C4-2B (cell line): Measurements from ENCODE around the gene GRK5.

Source experiments
- H3K27ac ChIP-seq: fragments of 450-650 bp; 2 replicates; pipeline ENCODE4 v1.5.1; 2017
- ZFX ChIP-seq: fragments of 450-650 bp; IDR thresholded peaks from 2 replicates; pipeline ENCODE4 v1.6.1; 2017
- TF ChIP-seq, protein P1 (sequence below): fragments of 450-650 bp; conservative IDR thresholded peaks from 2 replicates; pipeline ENCODE4 v1.5.1; 2017; ENCODE audit warnings: mild to moderate bottlenecking

Gene GRK5

DNA sequence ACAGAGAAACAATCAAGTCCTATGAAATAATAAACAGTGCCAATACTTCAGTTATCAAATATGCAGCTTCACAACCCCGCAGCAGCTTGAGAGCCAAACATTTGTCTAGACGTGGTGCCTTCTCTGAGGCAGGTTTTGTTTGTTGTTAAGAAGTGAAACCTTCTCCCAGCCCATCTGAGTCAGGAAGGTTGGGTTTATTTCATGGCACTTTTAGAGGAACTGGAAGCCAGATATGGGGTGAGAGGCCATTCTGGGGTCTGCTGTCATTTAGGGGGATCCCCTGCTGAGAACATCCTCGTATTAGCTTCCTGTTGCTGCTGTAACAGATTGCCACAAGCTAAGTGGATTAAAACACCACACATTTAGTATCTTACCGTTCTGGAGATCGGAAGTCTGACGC, 113.6 kb downstream of the GRK5 start:
- no peak for TF ChIP-seq ZFX
- TF ChIP-seq, protein P1, sequence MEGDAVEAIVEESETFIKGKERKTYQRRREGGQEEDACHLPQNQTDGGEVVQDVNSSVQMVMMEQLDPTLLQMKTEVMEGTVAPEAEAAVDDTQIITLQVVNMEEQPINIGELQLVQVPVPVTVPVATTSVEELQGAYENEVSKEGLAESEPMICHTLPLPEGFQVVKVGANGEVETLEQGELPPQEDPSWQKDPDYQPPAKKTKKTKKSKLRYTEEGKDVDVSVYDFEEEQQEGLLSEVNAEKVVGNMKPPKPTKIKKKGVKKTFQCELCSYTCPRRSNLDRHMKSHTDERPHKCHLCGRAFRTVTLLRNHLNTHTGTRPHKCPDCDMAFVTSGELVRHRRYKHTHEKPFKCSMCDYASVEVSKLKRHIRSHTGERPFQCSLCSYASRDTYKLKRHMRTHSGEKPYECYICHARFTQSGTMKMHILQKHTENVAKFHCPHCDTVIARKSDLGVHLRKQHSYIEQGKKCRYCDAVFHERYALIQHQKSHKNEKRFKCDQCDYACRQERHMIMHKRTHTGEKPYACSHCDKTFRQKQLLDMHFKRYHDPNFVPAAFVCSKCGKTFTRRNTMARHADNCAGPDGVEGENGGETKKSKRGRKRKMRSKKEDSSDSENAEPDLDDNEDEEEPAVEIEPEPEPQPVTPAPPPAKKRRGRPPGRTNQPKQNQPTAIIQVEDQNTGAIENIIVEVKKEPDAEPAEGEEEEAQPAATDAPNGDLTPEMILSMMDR: no peak
- H3K27ac ChIP-seq: no peak overlapping the region

DNA sequence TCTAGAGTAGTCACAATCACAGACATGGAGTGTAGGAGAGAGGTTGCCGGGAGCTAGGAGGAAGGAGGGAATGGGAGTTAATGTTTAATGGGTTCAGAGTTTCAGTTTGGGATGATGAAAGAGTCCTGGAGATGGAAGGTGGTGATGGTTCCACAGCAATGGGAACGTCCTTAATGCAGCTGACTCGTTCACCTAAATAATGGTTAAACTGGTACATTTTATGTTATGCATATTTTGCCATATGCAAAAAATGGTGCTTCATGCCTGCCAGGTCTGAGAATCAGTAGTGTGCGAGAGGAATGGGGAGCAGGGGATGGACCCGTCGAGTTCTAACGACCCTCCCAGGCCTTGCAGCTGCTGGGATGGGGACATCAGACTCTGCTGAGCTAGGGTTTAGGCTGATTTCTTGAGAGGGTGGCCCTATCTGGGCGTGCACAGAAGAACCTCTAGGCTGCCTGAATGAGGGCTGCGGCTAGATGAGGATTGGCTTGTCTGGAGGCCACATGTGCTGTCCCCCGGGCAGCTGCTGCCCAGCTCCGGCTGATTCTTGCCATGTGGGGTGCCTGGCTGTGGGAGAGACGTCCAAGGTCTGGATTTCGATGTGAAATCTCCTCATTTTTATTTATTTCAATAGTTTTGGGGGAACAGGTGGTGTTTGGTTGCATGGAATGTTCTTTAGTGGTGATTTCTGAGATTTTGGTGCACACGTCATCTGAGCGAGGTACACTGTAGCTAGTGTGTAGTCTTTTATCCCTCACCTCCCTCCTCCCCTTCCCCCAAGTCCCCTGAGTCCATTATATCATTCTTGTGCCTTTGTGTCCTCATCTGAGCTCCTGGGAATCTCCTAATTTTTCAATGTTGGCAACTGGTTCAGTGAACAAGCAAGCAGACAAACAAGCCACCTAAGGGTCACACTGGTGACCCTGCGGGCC, 116.0 kb downstream of the GRK5 start:
- no peak overlapping the region for H3K27ac ChIP-seq
- no peak for TF ChIP-seq ZFX
- TF ChIP-seq, protein P1: no peak

DNA sequence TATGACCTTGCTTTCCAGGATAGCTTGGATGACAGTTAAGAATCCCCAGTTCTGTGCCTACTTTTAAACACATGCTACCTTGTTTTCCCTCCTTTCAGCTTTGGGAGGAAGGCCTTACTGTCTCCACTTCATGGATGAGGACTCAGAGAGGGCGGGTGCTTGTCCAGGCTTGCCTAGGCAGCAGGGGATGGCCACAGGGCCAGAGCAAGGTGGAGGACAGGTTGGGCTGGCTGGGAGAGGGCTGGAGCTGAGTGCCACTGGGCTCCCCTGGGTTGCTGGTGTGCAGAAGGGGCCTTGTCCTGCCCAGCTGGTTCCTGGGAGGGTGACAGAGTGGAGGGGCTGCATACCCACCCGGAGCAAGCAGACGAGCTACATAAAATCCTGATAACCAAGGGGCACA, 117.8 kb downstream of the GRK5 start:
- TF ChIP-seq, protein P1: no peak
- TF ChIP-seq ZFX: no peak

DNA sequence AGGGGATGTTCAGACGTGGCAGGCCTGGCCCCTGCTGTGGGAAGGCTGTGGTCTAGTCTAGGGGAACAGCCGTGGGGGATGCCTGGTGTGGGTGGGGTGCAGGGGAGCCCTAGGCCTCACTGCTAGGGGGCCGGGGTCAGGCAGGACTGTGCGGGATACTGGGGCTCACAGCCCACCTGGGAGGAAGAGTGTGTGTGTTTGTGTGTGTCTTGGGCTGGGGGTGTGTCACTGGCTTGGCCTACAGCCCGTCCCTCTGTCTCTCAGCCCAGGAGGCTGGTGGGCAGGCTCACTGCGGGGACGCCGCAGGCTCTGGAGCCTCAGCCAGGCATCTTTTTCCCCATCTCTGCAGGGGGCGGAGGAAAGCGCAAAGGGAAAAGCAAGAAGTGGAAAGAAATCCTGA, 118.8 kb downstream of the GRK5 start:
- no peak for TF ChIP-seq ZFX
- TF ChIP-seq, protein P1: no peak
- H3K27ac ChIP-seq: no peak overlapping the region

More for the DNA sequence above, 117.8 kb downstream of the GRK5 start:
- H3K27ac ChIP-seq: no peak overlapping the region

DNA sequence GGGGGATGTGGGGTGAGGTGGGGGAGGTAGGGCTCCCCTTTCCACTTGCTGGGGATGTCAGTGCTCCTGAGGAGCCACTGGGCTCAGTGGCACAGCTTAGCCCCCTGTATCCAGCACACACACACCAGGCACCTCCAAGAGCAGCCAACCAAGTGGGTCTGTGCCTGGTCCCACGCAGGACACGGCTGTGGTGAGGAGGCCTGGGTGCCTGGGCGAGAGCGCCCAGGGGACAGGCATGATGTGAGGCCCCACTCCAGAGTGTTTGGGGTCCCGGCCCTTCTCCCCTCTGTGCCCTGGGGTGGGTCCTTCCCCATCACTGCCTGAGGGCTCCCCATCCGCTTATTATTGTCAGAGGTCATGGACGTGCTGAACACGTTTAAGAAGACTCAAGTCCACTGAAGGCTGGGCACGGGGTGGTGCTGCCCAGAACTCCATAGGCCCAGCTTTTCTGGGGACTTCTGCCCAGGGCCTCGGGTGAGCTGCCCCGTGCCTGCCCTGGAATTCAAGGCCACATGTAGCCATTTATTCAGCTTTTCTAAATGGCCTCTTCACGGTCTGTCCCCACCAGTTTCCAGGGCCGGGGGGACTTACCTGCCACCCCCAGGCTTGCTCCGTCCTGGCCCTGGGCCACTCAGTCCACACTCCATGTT, 119.8 kb downstream of the GRK5 start:
- TF ChIP-seq, protein P1: no peak
- TF ChIP-seq ZFX: no peak
- no peak overlapping the region for H3K27ac ChIP-seq

DNA sequence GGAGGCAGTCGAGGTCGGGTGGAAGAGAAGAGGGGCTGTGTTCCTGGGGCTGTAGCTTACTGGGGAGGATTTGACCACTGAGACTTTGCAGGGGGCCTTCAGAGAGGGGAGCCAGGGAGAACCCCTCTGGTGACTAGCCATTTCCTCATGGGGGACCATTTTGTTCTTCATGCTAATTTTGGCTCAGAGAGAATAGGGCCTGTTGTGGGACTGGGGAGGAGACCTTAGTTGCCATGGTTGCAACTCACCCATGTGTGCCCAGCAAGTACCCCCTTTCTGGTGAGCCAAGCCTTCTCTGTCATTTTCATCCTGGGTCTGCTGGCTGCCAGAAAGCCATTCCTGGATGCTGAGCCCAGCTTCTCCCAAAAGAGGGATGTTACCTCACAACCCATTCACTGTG, 120.9 kb downstream of the GRK5 start:
- TF ChIP-seq, protein P1: no peak
- TF ChIP-seq ZFX: no peak
- H3K27ac ChIP-seq: no peak overlapping the region

DNA sequence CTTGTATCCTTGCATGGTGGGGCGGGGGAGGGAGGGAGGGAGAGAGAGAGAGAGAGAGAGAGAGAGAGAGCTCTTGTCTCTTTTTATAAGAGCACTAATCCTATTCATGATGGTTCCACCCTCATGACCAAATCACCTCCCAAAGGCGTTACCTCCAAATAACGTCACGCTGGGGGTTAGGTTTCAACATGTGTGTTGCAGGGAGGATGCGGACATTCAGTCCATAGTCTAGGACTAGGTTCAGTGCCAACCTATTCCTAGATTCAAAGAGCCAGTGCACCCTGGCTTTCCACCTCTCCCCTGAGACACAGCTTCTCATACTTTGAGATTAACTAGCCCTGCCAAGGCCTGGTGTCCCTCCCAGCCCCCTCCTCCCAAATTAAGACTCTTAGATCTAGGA, 123.0 kb downstream of the GRK5 start:
- TF ChIP-seq, protein P1: no peak
- no peak for TF ChIP-seq ZFX
- no peak overlapping the region for H3K27ac ChIP-seq
